ENCODE measurements around the gene PTGS1. TPM values are rescaled to one million over a fixed set of nuclear protein-coding genes. Genes with fewer than 3 reads are reported as not detected.
"Not testable (repeated sequence)": the region's sequence is repeated elsewhere in the genome, so short reads cannot be mapped to it uniquely, and the experiment has no call there.

PTGS1 gene
- total and polyA plus RNA-seq, 5 experiments from 2014 or later: 0.22 to 1.0 (median 0.60) TPM; not detected in 2

- peak overlapping the region; percentile 1 to 91 (median 74) for H3K27ac Mint-ChIP-seq
- DNase-seq: no peak
- H3K36me3 Mint-ChIP-seq: peaks cover 0 to 2% (median 0%) of the 10 kb centered on the region in 3 donors
- peak overlapping the region in 9 of 10 donors; percentile 5 to 89 (median 63) for H3K4me3 Mint-ChIP-seq
- peaks cover 0 to 19% (median 10%) of the 10 kb centered on the region in 5 donors for H3K27me3 Mint-ChIP-seq
- POLR2A ChIA-PET: interaction anchor here (1.2 to 3.1 kb wide), 3 partner anchors 43 to 250 kb away, joined by 3 to 22 read pairs (median 6); no protein-coding TSS in a partner anchor
- H3K9me3 Mint-ChIP-seq: peaks cover 0 to 6% (median 2%) of the 10 kb centered on the region in 9 donors
- no peak for ATAC-seq
- H3K4me1 Mint-ChIP-seq: peaks cover 19 to 31% (median 30%) of the 10 kb centered on the region in 4 donors
Measured at GRCh38 chr9:122348791-122349190, 22.0 kb upstream of the PTGS1 start.

GRCh38 chr9:122349201-122349600, 21.6 kb upstream of the PTGS1 start:
- ATAC-seq: no peak
- Mint-ChIP-seq H3K27ac (peak overlapping the region in 8 of 10 donors; percentile 21 to 91 (median 62)), H3K9me3 (peaks cover 0 to 6% (median 3%) of the 10 kb centered on the region in 9 donors), H3K4me3 (peak overlapping the region in 4 of 10 donors; percentile 5 to 89 (median 70)), H3K4me1 (peaks cover 19 to 31% (median 30%) of the 10 kb centered on the region in 4 donors), H3K27me3 (peaks cover 0 to 18% (median 10%) of the 10 kb centered on the region in 5 donors), H3K36me3 (peaks cover 0 to 2% (median 0%) of the 10 kb centered on the region in 3 donors)
- POLR2A ChIA-PET: interaction anchor here (2.0 to 2.3 kb wide), 2 partner anchors 222 to 250 kb away, joined by 6 to 21 read pairs; no protein-coding TSS in a partner anchor
- DNase-seq: no peak

GRCh38 chr9:122350577-122351355, 20.1 kb upstream of the PTGS1 start:
- H3K9me3 Mint-ChIP-seq: peaks cover 0 to 6% (median 3%) of the 10 kb centered on the region in 9 donors
- peak overlapping the region in 3 of 10 donors; percentile 44 to 75 (median 66) for H3K27ac Mint-ChIP-seq
- H3K36me3 Mint-ChIP-seq: peaks cover 0 to 2% (median 0%) of the 10 kb centered on the region in 3 donors
- DNase-seq: peak; percentile 62 to 86 (median 74)
- ATAC-seq: peak; percentile 76 to 78
- POLR2A ChIA-PET: interaction anchor here (0.7 to 2.3 kb wide), 5 partner anchors 86 to 252 kb away, joined by 3 to 21 read pairs (median 6); partner anchors contain the start of genes MRRF and RBM18
- H3K4me3 Mint-ChIP-seq: peak overlapping the region in 1 of 10 donors; percentile 47
- H3K27me3 Mint-ChIP-seq: peaks cover 0 to 22% (median 7%) of the 10 kb centered on the region in 5 donors
- peaks cover 22 to 31% (median 30%) of the 10 kb centered on the region in 4 donors for H3K4me1 Mint-ChIP-seq

DNA sequence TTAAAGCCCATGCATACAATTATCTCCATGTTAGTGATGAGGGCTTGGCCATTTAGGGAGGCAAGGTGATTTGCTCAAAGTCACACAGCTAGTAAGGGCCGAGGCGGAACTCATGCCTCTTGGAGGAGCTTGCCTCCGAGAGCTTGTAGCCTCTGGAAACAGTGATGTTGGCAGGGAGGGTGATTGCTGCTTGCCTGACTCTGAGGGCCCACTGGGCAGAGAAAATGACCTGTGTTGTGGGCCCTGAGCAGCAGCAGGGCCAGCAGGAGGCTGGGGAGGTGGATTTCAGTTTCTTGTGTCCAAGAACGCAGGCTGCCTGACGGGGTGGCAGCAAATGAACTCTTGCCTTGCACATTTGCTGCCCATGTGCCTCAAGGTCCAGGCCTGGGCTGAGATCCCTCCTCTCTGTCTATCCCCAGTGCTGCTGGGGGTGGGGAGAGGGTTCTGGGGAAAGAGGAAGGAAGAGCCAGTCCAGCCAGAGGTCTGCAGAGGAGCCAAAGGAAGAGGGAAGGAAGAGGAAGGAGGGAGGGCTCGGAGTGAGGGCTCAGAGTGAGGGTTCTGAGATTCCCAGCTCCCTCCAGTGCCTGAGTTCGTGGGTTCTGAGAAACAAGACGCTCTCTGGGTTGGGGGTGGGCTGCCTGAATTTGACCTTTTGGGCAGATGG, 16.2 kb upstream of the PTGS1 start:
- peaks cover 2 to 8% (median 2%) of the 10 kb centered on the region in 3 donors for H3K36me3 Mint-ChIP-seq
- no peak for ATAC-seq
- H3K27me3 Mint-ChIP-seq: peaks cover 0 to 38% (median 2%) of the 10 kb centered on the region in 5 donors
- peaks cover 5 to 12% (median 9%) of the 10 kb centered on the region in 4 donors for H3K4me1 Mint-ChIP-seq
- H3K4me3 Mint-ChIP-seq: no peak overlapping the region
- H3K27ac Mint-ChIP-seq: no peak overlapping the region
- peaks cover 2 to 19% (median 11%) of the 10 kb centered on the region in 9 donors for H3K9me3 Mint-ChIP-seq
- DNase-seq: no peak
- POLR2A ChIA-PET: no interaction called here

- Mint-ChIP-seq H3K9me3 (peaks cover 2 to 22% (median 11%) of the 10 kb centered on the region in 9 donors), H3K36me3 (peaks cover 2 to 8% (median 2%) of the 10 kb centered on the region in 3 donors), H3K27ac (no peak overlapping the region), H3K4me1 (peaks cover 0 to 6% (median 2%) of the 10 kb centered on the region in 4 donors), H3K27me3 (peaks cover 0 to 30% (median 1%) of the 10 kb centered on the region in 5 donors), H3K4me3 (no peak overlapping the region)
- POLR2A ChIA-PET: interaction anchor here (0.5 kb wide), 1 partner anchor 827 kb away, joined by 4 read pairs; no protein-coding TSS in a partner anchor
- no peak for DNase-seq
- no peak for ATAC-seq
Measured at GRCh38 chr9:122355336-122355875, 15.4 kb upstream of the PTGS1 start.

DNA sequence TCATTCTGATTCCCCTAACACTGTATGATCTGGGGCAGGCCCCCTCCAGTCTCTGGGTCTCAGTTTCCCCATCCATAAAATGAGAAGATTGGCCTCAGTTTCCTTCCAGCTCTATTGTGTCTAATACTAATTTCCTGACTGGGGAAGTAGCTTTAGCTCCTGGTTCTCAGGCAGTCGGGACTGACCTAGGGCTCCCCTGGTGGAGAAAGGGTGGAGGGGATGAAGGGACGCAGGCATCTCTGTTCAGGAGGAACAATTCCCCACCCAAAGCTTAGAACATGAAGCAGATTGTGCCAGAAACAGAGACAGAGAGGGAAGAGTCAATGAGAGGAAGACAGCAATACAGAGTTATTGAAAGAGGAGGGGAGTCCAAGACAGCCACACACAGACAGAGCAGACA, 14.2 kb upstream of the PTGS1 start:
- no peak for ATAC-seq
- peaks cover 0 to 24% (median 1%) of the 10 kb centered on the region in 5 donors for H3K27me3 Mint-ChIP-seq
- POLR2A ChIA-PET: no interaction called here

DNA sequence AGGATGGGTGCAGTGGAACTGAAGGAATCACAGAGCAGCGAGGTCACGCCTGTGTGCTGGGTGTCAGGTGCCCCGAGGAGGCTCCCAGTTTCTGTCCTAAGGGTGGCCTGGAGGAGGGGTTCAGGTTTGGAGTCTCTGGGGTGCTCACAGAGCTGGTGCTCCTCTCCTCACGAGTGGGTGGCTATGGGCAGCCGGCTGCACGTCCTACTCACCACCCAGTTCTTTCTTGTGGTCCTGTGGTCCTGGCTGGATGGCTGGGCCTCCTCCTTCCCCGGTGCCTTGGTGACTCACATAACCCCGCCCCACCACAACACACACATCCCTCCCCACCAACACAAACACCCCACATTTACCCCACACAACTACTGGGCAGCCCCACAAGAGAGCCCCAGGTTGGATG, 9.9 kb upstream of the PTGS1 start:
- peaks cover 0 to 2% (median 0%) of the 10 kb centered on the region in 4 donors for H3K4me1 Mint-ChIP-seq
- no peak overlapping the region for H3K4me3 Mint-ChIP-seq
- POLR2A ChIA-PET: no interaction called here
- peaks cover 2 to 16% (median 9%) of the 10 kb centered on the region in 9 donors for H3K9me3 Mint-ChIP-seq
- peaks cover 0 to 16% (median 0%) of the 10 kb centered on the region in 5 donors for H3K27me3 Mint-ChIP-seq
- H3K27ac Mint-ChIP-seq: no peak overlapping the region
- peaks cover 0 to 8% (median 2%) of the 10 kb centered on the region in 3 donors for H3K36me3 Mint-ChIP-seq
- ATAC-seq (no peak), DNase-seq (no peak)

More for the DNA sequence above, 14.2 kb upstream of the PTGS1 start:
- DNase-seq: no peak
- Mint-ChIP-seq H3K4me1 (peaks cover 0 to 5% (median 0%) of the 10 kb centered on the region in 4 donors), H3K27ac (no peak overlapping the region), H3K4me3 (no peak overlapping the region), H3K36me3 (peaks cover 2 to 8% (median 2%) of the 10 kb centered on the region in 3 donors), H3K9me3 (peaks cover 2 to 22% (median 11%) of the 10 kb centered on the region in 9 donors)

GRCh38 chr9:122363131-122363530, 7.7 kb upstream of the PTGS1 start:
- POLR2A ChIA-PET, H3K36me3 Mint-ChIP-seq, H3K4me3 Mint-ChIP-seq, H3K9me3 Mint-ChIP-seq, H3K27me3 Mint-ChIP-seq, ATAC-seq, H3K4me1 Mint-ChIP-seq, H3K27ac Mint-ChIP-seq, DNase-seq: not testable (repeated sequence)

DNA sequence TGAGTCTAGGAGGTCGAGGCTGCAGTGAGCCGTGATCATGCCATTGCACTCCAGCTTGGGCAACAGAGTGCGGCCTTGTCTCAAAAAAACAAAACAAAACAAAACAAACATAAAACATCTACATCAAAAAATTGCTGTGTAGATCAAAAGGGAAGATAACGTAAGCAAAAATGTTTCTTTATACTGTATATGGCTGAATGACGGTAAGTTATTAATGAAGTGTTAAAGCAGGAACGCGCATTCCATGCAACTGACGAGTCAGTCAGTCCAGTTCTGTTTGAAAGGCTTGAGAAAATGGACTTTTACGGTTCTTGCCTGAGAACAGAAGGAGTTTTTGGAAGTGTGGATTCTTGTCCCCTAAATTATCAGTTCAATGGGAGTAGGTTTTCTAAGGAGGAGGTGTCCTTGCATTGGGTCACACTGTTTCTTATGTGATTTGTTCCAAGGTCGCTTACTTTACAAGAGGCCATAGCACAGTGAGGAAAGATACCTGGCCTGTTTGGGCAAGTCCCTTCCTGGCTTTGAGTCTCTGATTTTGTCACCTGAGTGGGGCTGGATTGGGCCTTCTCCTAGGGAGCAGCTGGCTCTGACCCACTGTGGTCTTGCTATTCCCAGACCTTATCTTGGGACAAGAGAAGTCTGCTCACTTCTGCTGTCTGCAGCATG, 6.6 kb upstream of the PTGS1 start:
- ATAC-seq: no peak
- DNase-seq: no peak
- Mint-ChIP-seq H3K4me1 (no peaks in the 10 kb centered on the region), H3K9me3 (peaks cover 0 to 6% (median 0%) of the 10 kb centered on the region in 9 donors), H3K27ac (no peak overlapping the region), H3K27me3 (peaks cover 0 to 7% (median 4%) of the 10 kb centered on the region in 5 donors), H3K4me3 (no peak overlapping the region), H3K36me3 (no peaks in the 10 kb centered on the region)
- POLR2A ChIA-PET: no interaction called here

- Mint-ChIP-seq H3K4me3 (no peak overlapping the region), H3K36me3 (no peaks in the 10 kb centered on the region), H3K9me3 (peaks cover 0 to 5% (median 0%) of the 10 kb centered on the region in 9 donors), H3K4me1 (no peaks in the 10 kb centered on the region), H3K27ac (no peak overlapping the region), H3K27me3 (peaks cover 0 to 7% (median 5%) of the 10 kb centered on the region in 5 donors)
- POLR2A ChIA-PET: no interaction called here
- ATAC-seq (no peak), DNase-seq (no peak)
Measured at GRCh38 chr9:122364783-122365150, 6.1 kb upstream of the PTGS1 start.

DNA sequence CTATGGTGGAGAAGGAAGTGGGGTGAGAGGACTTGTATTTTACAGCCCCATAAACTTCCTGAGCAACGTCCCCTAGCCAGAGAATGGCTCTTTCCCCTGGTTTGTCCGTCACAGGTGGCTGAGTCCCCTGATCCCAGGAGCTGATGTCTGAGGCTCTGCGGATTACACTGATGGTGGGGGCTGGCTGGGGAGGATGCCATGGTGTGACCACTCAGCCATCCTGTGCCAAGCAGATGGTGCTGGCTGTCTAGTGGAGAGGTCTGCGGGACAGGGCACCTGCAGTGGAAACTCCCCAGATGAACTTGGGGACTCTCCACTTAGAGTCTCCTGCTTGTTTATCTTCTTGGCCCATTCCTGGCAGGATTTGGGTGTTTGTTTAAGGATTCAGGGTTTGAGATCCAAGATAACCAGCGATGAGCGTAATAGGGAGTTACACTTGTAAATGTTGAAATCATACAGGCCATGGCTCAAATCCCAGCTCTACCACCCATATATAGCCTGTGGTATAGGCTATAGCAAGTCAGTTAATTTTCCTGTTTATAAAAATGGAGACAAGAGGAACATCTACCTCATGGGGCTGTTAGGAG, 4.7 kb upstream of the PTGS1 start:
- peaks cover 4 to 9% (median 8%) of the 10 kb centered on the region in 4 donors for H3K4me1 Mint-ChIP-seq
- H3K27ac Mint-ChIP-seq: no peak overlapping the region
- H3K4me3 Mint-ChIP-seq: no peak overlapping the region
- POLR2A ChIA-PET: no interaction called here
- peaks cover 0 to 4% (median 0%) of the 10 kb centered on the region in 9 donors for H3K9me3 Mint-ChIP-seq
- peaks cover 0 to 15% (median 12%) of the 10 kb centered on the region in 5 donors for H3K27me3 Mint-ChIP-seq
- H3K36me3 Mint-ChIP-seq: no peaks in the 10 kb centered on the region
- DNase-seq (no peak), ATAC-seq (no peak)
